Loucy (cell line): ENCODE results near the gene UTY.

ENCODE experiments used
- H2AFZ ChIP-seq: fragments of 200-600 bp; sonication (generic); 2 replicates; pipeline ENCODE4 v1.6.0; 2016; ENCODE audit warnings: antibody characterized with exemption, mild to moderate bottlenecking, low read length, moderate library complexity
- H3F3A ChIP-seq: fragments of 200-600 bp; 2 replicates; pipeline ENCODE4 v1.6.0; 2016; ENCODE audit warnings: antibody characterized with exemption, low read depth, mild to moderate bottlenecking
- H3K27me3 ChIP-seq: fragments of 200-600 bp; sonication (generic); 2 replicates; pipeline ENCODE4 v1.6.1; 2014; ENCODE audit warnings: low read length, mild to moderate bottlenecking; ENCODE audit not compliant: insufficient read depth, poor library complexity, severe bottlenecking
- H3K36me3 ChIP-seq: fragments of 200-600 bp; sonication (generic); 2 replicates; pipeline ENCODE4 v1.6.1; 2016; ENCODE audit warnings: low read length; ENCODE audit not compliant: insufficient read depth
- H3K4me1 ChIP-seq: fragments of 200-600 bp; sonication (generic); 2 replicates; pipeline ENCODE4 v1.5.1; 2014; ENCODE audit warnings: low read length, mild to moderate bottlenecking; ENCODE audit not compliant: insufficient read depth, poor library complexity, severe bottlenecking
- H3K4me2 ChIP-seq: fragments of 200-600 bp; sonication (generic); 2 replicates; pipeline ENCODE4 v1.6.0; 2014; ENCODE audit warnings: antibody characterized with exemption, low read length, low read depth, mild to moderate bottlenecking; ENCODE audit not compliant: poor library complexity, severe bottlenecking
- H3K4me3 ChIP-seq: fragments of 200-600 bp; sonication (generic); 2 replicates; pipeline ENCODE4 v1.5.1; 2014; ENCODE audit warnings: low read length, mild to moderate bottlenecking, mixed read lengths; ENCODE audit not compliant: poor library complexity, severe bottlenecking
- H3K79me2 ChIP-seq: fragments of 200-600 bp; sonication (generic); 2 replicates; pipeline ENCODE4 v1.6.1; 2014; ENCODE audit warnings: low read length; ENCODE audit not compliant: insufficient read depth
- H3K9ac ChIP-seq: fragments of 200-600 bp; sonication (generic); 2 replicates; pipeline ENCODE4 v1.6.0; 2014; ENCODE audit warnings: mild to moderate bottlenecking, low read depth, low read length, moderate library complexity; ENCODE audit not compliant: poor library complexity, severe bottlenecking
- H3K9me2 ChIP-seq: fragments of 200-600 bp; sonication (generic); replicated peaks from 2 replicates; pipeline ENCODE4 v1.6.1; 2016; ENCODE audit warnings: low read depth, low read length, mixed read lengths
- H3K9me3 ChIP-seq: fragments of 200-600 bp; sonication (generic); 2 replicates; pipeline ENCODE4 v1.6.1; 2014; ENCODE audit warnings: mild to moderate bottlenecking, antibody characterized with exemption, low read length, low read depth; ENCODE audit not compliant: insufficient read depth
- H4K20me1 ChIP-seq: fragments of 200-600 bp; sonication (generic); 2 replicates; pipeline ENCODE4 v1.6.0; 2014; ENCODE audit warnings: antibody characterized with exemption, low read length, mild to moderate bottlenecking; ENCODE audit not compliant: insufficient read depth, poor library complexity, severe bottlenecking
- EZH2phosphoT487 ChIP-seq: fragments of 200-600 bp; IDR thresholded peaks from 2 replicates; pipeline ENCODE4 v1.6.1; 2018; ENCODE audit warnings: antibody characterized with exemption, mild to moderate bottlenecking, moderate library complexity, borderline replicate concordance
- TF ChIP-seq, protein P1 (sequence below): fragments of 200-600 bp; sonication (generic); conservative IDR thresholded peaks from 2 replicates; pipeline ENCODE4 v1.5.1; 2014; ENCODE audit warnings: mild to moderate bottlenecking, antibody characterized with exemption, low read length

UTY gene

GRCh38 chrY:13243716-13244115 lies 236.1 kb downstream of the UTY start:
- H3K79me2 ChIP-seq, result no peaks in the 10 kb centered on the region
- no peaks in the 10 kb centered on the region for H3K9me2 ChIP-seq
- H3K36me3 ChIP-seq, result no peaks in the 10 kb centered on the region
- no peaks in the 10 kb centered on the region for H4K20me1 ChIP-seq
- H2AFZ ChIP-seq, result no peak overlapping the region
- no peak overlapping the region for H3K4me3 ChIP-seq
- H3K9ac ChIP-seq, result no peak overlapping the region
- H3K27me3 ChIP-seq, result no peaks in the 10 kb centered on the region
- H3K4me2 ChIP-seq, result no peak overlapping the region
- no peaks in the 10 kb centered on the region for H3K4me1 ChIP-seq
- H3F3A ChIP-seq, result no peaks in the 10 kb centered on the region
- TF ChIP-seq, protein P1, sequence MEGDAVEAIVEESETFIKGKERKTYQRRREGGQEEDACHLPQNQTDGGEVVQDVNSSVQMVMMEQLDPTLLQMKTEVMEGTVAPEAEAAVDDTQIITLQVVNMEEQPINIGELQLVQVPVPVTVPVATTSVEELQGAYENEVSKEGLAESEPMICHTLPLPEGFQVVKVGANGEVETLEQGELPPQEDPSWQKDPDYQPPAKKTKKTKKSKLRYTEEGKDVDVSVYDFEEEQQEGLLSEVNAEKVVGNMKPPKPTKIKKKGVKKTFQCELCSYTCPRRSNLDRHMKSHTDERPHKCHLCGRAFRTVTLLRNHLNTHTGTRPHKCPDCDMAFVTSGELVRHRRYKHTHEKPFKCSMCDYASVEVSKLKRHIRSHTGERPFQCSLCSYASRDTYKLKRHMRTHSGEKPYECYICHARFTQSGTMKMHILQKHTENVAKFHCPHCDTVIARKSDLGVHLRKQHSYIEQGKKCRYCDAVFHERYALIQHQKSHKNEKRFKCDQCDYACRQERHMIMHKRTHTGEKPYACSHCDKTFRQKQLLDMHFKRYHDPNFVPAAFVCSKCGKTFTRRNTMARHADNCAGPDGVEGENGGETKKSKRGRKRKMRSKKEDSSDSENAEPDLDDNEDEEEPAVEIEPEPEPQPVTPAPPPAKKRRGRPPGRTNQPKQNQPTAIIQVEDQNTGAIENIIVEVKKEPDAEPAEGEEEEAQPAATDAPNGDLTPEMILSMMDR, result no peak
- TF ChIP-seq EZH2phosphoT487, result no peak
- H3K9me3 ChIP-seq, result no peaks in the 10 kb centered on the region

GRCh38 chrY:13233901-13234300 lies 245.9 kb downstream of the UTY start:
- H3K9me2 ChIP-seq, result no peaks in the 10 kb centered on the region
- no peak overlapping the region for H3K9ac ChIP-seq
- TF ChIP-seq, protein P1, result no peak
- TF ChIP-seq EZH2phosphoT487, result no peak

DNA sequence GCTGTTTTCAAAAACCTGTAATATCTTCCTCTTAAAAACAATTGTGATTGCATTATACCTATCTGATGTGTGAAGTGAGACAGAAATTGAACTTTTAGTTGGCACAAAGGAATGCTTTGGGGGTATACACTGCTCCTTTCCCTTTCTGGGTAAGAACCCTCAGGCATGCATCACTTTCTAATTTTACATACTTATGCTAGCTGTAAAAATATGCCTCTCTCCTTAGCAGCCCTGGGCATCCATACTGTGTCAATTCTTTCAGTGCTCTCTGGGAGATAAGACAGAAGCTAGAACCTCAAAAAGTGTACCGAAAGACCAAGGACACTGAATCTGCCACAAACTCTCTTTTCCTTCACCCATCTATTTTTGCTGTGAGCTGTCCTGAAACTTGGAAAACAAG lies 246.7 kb downstream of the UTY start:
- Histone ChIP-seq H3K9me2 (no peaks in the 10 kb centered on the region), H3K4me3 (no peak overlapping the region)

More at GRCh38 chrY:13233901-13234300, 245.9 kb downstream of the UTY start:
- no peak overlapping the region for H3K4me2 ChIP-seq
- H4K20me1 ChIP-seq, result no peaks in the 10 kb centered on the region
- no peaks in the 10 kb centered on the region for H3K4me1 ChIP-seq
- no peaks in the 10 kb centered on the region for H3K27me3 ChIP-seq
- H2AFZ ChIP-seq, result no peak overlapping the region
- no peaks in the 10 kb centered on the region for H3K36me3 ChIP-seq
- H3K4me3 ChIP-seq, result no peak overlapping the region
- no peaks in the 10 kb centered on the region for H3K9me3 ChIP-seq
- no peaks in the 10 kb centered on the region for H3K79me2 ChIP-seq
- no peaks in the 10 kb centered on the region for H3F3A ChIP-seq

More for the DNA sequence above, 246.7 kb downstream of the UTY start:
- no peaks in the 10 kb centered on the region for H3F3A ChIP-seq
- no peak overlapping the region for H3K4me2 ChIP-seq
- no peaks in the 10 kb centered on the region for H4K20me1 ChIP-seq
- H3K36me3 ChIP-seq, result no peaks in the 10 kb centered on the region
- H3K9me3 ChIP-seq, result no peaks in the 10 kb centered on the region
- no peak overlapping the region for H2AFZ ChIP-seq
- no peak for TF ChIP-seq EZH2phosphoT487
- TF ChIP-seq, protein P1, result no peak
- no peaks in the 10 kb centered on the region for H3K27me3 ChIP-seq
- H3K79me2 ChIP-seq, result no peaks in the 10 kb centered on the region
- H3K4me1 ChIP-seq, result no peaks in the 10 kb centered on the region
- no peak overlapping the region for H3K9ac ChIP-seq
